GM12864 (cell line): ENCODE measurements around the gene CAPN15.

Source experiments
- DNase-seq: peaks from one replicate; pipeline ENCODE4 v3.0.0-alpha.2; 2011; ENCODE audit warnings: low read depth
- H3K4me3 ChIP-seq: 2 replicates; pipeline ENCODE4 v1.5.1; 2011; ENCODE audit warnings: mild to moderate bottlenecking, low read depth, low read length, control low read depth
- TF ChIP-seq, protein P1 (sequence below): IDR thresholded peaks from 2 replicates; pipeline ENCODE4 v1.5.1; 2011; ENCODE audit warnings: low read depth, mild to moderate bottlenecking, moderate library complexity, low read length, control low read depth, inconsistent platforms; ENCODE audit errors: missing control alignments

CAPN15 gene

DNA sequence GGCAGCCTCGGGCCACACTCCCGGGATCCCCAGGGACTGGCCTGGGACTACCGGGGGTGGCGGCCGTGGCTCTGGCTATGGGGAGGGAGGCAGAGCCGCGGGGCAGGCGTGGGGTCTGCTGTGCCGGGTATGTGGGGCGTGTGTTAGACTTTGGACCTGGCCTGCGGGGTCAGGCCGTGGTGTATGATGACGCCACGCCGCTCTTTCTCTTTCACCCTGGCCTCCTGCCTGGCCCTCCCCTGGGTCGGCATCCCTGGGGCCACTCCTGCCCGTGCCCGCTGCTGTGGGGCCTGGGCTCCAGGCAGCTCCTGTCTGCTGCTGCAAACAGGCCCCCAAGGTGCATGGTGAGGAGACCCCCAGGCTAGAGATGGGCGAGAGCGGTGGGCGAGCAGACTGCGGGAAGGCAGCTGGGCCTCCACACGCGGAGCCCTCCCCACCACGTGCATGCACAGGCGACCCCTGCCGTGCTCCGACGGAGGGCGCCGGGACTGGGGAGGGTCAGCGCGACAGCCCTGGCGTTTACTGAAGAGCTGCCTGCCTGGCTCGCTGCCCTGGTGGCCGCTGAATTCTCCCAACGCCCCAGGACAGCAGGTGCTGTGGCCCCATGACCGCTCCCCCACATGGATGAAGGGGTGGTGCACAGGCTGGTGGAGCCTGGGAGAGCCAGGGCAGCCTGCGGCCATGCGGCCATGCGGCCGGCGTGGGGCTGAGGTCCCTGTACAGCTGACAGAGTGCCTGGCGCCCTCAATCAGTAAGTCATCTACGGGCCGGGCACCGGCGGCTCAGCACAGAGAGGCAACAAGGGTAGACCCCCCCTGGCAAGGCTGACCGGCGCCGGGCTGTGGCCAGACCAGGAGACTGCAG, 16.0 kb downstream of the CAPN15 start:
- TF ChIP-seq, protein P1, sequence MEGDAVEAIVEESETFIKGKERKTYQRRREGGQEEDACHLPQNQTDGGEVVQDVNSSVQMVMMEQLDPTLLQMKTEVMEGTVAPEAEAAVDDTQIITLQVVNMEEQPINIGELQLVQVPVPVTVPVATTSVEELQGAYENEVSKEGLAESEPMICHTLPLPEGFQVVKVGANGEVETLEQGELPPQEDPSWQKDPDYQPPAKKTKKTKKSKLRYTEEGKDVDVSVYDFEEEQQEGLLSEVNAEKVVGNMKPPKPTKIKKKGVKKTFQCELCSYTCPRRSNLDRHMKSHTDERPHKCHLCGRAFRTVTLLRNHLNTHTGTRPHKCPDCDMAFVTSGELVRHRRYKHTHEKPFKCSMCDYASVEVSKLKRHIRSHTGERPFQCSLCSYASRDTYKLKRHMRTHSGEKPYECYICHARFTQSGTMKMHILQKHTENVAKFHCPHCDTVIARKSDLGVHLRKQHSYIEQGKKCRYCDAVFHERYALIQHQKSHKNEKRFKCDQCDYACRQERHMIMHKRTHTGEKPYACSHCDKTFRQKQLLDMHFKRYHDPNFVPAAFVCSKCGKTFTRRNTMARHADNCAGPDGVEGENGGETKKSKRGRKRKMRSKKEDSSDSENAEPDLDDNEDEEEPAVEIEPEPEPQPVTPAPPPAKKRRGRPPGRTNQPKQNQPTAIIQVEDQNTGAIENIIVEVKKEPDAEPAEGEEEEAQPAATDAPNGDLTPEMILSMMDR = no peak
- H3K4me3 ChIP-seq = no peak overlapping the region
- no peak for DNase-seq

DNA sequence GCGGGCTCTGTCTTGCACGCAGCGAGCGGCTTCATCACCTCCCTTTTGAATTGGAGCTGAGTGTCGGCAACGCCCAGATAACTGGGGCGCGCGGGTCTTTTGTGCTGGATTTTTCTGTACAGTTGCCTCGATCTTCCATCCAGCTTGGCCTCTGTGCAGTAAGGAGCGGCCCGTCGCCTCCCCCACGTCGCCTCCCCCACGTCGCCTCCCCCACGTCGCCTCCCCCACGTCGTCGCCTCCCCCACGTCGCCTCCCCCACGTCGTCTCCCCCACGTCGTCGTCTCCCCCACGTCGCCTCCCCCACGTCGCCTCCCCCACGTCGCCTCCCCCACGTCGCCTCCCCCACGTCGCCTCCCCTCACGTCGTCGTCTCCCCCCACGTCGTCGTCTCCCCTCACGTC, 17.0 kb downstream of the CAPN15 start:
- no peak for DNase-seq
- TF ChIP-seq, protein P1 = no peak
- no peak overlapping the region for H3K4me3 ChIP-seq

DNA sequence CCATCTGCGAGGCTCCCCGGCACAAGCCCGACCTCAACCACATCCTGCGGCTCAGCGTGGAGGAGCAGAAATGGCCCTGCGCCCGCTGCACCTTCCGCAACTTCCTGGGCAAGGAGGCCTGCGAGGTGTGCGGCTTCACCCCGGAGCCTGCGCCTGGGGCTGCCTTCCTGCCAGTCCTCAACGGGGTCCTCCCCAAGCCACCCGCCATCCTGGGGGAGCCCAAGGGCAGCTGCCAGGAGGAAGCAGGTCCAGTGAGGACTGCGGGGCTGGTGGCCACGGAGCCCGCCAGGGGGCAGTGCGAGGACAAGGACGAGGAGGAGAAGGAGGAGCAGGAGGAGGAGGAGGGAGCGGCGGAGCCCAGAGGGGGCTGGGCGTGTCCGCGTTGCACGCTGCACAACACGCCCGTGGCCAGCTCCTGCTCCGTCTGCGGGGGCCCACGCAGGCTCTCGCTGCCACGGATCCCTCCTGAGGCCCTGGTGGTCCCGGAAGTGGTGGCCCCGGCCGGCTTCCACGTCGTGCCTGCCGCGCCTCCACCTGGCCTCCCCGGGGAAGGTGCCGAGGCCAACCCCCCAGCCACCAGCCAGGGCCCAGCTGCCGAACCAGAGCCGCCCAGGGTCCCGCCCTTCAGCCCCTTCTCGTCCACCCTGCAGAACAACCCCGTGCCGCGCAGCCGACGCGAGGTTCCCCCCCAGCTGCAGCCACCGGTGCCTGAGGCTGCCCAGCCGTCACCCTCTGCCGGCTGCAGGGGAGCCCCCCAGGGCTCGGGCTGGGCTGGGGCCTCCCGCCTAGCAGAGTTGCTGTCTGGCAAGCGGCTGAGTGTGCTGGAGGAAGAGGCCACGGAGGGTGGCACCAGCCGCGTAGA, 19.6 kb downstream of the CAPN15 start:
- TF ChIP-seq, protein P1 = no peak
- no peak for DNase-seq
- H3K4me3 ChIP-seq = no peak overlapping the region

DNA sequence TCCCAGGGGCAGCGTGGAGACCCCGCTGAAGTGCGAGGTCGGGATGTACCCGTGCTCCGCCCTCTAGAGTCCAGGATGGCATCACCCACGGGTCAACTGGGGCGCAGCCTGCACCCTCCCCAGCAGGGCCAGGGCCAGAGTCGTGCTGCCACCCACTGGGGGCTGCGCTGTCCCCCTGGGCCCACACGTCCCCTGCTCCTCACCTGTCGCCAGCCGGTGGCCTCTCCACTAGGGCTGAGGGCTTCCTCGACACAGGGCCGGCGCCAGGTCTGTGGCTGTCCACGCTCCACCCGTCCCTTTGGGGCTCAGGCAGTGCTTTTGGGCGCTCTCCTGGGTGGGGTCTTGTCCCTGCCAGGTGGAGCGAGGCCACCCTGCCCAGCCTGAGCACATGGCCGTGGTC, 21.1 kb downstream of the CAPN15 start:
- TF ChIP-seq, protein P1 = no peak
- no peak for DNase-seq
- no peak overlapping the region for H3K4me3 ChIP-seq

DNA sequence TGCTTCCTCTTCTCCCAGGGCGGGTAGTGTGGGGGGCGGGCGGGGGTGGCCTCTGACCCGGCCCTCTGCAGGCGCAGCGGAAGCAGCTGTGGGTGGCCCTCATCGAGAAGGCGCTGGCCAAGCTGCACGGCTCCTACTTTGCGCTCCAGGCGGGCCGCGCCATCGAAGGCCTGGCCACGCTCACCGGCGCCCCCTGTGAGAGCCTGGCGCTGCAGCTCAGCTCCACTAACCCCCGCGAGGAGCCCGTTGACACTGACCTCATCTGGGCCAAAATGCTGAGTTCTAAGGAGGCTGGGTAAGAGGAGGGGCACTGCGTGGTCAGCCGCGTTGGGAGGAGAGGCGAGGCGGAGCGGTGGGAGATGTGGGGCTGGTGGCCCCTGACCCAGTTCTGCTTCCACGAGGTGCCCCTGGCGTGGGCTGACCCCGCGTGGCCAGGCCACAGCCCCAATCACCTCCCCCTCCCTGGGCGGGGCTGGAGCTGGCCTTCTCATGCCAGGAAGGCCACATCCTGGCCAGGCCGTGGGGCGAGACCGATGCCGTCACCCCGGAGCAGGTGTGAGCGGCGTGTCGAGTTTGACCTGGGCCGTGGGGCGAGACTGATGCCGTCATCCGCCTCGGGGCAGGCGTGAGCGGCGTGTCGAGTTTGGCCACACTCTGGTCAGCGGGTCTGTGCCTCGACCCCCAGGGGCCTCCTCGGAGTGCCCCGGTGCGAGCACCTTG, 22.2 kb downstream of the CAPN15 start:
- no peak overlapping the region for H3K4me3 ChIP-seq
- TF ChIP-seq, protein P1 = peak; percentile 11
- DNase-seq = no peak

DNA sequence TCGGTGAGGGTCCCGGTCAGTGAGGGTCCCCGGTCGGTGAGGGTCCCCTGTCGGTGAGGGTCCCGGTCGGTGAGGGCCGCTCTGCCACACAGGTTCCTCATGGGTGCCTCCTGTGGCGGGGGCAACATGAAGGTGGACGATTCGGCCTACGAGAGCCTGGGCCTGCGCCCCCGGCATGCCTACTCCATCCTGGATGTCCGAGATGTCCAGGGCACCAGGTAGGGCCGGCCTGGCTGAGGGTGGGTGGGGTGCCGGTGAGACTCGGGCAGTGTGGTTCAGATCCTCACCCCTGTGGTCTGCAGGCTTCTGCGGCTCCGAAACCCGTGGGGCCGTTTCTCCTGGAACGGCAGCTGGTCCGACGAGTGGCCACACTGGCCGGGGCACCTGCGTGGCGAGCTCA, 23.7 kb downstream of the CAPN15 start:
- no peak for DNase-seq
- TF ChIP-seq, protein P1 = no peak
- H3K4me3 ChIP-seq = no peak overlapping the region
